GM12873 (cell line): ENCODE data around the gene PTPRG.

Source experiments
- TF ChIP-seq, protein P1 (sequence below): IDR thresholded peaks from 2 replicates; pipeline ENCODE4 v1.5.1; 2012; ENCODE audit warnings: low read depth, mild to moderate bottlenecking, moderate library complexity, low read length, control low read depth; ENCODE audit not compliant: insufficient read depth; ENCODE audit errors: missing control alignments

The PTPRG gene

DNA sequence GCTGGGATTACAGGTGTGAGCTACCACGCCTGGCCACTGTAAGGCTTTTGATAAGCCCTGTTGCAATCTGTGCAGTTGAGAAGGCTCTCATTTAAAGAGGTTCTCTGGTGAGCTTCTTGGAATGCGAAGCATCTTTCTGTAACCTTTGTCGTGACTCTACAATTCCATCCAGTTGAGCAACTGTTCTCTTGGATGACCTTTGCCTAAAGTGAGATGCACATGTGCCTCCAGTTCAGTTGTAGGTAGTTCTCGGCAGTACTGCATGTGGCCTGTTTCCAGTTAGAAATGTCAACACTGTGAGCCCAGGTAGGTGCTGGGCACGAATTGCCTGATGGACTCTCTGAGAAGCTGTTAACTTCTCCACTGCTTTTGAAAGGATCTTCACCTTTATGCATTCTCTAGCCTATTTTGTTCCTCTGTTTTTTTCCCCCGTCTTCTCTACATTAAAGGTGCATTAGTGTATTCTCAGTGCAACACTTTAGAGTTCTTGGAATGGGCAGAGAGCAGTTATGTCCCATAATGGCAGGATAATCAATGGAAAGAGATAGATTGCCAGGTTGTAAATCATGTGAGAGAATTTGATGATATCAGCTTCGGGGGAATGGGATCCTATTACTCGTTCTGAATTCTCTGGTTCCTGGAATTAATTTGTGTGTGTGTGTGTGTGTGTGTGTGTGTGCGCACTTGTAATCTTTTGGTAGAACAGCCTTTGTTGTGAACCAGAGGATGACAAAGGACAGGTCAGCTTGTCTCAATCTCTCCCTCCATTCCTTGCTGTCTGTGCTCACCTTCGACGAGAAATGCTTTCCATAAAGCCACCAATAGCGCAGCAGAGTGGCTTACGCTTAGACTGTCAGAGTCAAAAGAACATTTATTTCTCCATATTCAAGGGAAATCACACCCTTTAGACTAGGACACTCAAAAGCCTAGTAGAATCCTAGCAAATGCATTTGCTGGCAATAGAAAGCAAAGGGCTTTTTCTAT, 51.1 kb downstream of the PTPRG start:
- TF ChIP-seq, protein P1, sequence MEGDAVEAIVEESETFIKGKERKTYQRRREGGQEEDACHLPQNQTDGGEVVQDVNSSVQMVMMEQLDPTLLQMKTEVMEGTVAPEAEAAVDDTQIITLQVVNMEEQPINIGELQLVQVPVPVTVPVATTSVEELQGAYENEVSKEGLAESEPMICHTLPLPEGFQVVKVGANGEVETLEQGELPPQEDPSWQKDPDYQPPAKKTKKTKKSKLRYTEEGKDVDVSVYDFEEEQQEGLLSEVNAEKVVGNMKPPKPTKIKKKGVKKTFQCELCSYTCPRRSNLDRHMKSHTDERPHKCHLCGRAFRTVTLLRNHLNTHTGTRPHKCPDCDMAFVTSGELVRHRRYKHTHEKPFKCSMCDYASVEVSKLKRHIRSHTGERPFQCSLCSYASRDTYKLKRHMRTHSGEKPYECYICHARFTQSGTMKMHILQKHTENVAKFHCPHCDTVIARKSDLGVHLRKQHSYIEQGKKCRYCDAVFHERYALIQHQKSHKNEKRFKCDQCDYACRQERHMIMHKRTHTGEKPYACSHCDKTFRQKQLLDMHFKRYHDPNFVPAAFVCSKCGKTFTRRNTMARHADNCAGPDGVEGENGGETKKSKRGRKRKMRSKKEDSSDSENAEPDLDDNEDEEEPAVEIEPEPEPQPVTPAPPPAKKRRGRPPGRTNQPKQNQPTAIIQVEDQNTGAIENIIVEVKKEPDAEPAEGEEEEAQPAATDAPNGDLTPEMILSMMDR, result no peak

DNA sequence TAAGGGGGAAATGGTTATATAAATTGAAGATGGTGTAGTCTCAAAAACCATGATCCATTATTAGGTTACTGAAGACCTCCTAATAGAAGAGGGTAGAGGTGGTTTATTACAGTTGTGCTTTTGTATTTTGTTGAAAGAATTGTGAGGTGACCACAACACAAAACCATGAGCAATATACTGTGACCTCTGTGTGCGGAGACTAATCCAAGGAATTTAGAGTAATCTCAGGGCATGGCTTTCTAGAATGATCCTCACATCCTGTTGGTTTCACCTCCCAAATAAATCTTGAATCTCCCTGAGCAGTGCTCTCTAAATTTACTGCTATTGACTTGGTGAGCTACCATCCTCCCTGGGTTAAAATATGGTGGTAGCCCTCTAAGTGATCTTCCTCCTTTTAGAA, 52.3 kb downstream of the PTPRG start:
- TF ChIP-seq, protein P1, result no peak

DNA sequence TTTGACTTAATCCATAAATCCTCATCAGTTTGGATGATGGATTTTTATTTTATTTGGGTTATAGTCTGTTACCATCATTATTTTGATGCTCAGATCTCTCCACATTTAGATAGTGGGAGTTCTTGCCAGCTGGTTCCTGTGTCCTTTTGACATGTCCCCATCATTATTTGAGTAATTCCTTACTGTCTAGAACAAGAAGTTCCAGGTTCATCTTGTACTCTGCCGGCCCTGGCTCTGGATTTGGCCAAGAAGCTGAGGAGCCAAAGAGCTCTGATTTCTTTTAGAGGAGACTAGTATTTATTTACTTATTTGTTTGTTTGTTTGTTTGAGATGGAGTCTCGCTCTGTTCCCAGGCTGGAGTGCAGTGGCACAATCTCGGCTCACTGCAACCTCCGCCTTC, 54.3 kb downstream of the PTPRG start:
- TF ChIP-seq, protein P1, result no peak

DNA sequence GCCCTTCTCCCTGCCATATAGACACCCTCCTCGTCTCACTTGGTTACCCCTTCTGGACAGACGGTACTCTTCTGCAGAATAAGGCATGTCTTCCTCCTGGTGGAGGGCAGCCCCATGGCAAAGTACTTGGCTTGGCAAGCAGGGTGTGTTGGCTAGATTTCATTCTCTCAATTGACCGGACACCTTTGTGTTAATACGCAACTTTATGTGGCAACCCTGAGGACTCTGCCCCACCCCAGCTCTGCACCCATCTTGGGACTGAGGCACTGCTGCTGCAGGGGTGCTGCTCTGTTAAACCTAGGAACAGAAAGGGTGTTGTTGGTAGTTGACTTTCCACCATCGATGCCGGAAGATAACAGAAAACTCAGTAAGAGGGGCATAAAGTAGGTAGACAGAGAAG, 55.2 kb downstream of the PTPRG start:
- TF ChIP-seq, protein P1, result no peak

DNA sequence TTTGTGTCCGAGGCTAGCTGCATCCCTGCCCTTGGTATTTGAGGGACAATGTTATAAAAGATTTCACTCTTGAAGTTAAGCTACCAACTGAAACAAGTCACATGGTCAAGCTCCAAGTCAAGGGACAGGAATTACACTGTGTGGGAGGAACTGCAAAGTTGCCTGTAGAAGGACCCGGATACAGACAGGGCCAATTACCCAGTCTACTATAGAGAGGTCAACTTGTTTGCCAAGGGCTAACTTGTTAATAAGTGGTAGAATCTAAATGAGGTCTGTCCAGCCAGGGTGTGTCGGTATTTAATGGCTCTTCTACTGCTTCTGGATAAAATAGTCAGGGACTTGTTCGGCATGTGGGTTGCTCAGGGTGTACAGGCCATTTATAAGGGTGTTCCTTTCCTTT, 55.7 kb downstream of the PTPRG start:
- TF ChIP-seq, protein P1, result no peak

DNA sequence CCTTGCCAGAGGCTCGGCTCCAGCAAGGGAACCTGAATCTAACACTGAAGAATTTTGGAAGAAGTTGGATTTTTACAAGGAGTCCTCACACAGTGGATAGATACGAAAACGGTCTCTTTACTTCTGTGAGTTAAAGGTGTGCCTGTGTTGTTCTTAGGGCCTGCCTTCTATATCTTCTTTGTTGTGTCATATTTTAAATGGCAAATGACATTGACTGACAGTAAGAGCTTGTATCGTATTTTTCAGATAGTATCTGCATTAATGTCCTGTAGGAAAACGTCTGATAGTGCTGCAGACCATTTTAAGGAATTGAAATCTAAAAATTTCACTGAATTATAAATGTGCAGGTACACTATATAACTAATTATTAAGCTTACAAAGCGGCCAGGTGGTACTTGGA, 56.3 kb downstream of the PTPRG start:
- TF ChIP-seq, protein P1, result no peak

DNA sequence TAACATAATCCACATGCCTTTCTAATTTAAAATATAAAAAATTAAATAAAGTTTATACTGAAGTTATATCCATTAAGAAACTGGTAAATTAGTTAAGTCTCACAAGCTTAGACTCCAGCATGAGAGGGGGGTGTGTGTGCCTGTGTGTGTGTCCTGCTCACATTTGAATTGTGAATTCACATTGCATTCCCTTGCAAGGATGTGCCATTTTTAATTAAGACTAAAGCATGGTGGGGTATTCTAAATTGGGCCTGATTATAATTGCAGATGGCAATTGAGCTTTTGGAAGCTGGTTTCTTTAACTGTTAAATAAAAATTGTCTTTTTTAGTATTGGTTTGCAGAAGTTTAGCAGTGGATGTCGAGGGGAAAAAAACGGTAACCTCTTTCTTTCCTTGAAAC, 56.9 kb downstream of the PTPRG start:
- TF ChIP-seq, protein P1, result no peak
